ENCODE results near the gene DPYSL3.

GRCh38 chr5:147412561-147412960 is 97.3 kb downstream of the DPYSL3 start:
- TF ChIP-seq, protein P1, sequence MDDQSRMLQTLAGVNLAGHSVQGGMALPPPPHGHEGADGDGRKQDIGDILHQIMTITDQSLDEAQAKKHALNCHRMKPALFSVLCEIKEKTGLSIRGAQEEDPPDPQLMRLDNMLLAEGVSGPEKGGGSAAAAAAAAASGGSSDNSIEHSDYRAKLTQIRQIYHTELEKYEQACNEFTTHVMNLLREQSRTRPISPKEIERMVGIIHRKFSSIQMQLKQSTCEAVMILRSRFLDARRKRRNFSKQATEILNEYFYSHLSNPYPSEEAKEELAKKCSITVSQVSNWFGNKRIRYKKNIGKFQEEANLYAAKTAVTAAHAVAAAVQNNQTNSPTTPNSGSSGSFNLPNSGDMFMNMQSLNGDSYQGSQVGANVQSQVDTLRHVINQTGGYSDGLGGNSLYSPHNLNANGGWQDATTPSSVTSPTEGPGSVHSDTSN (IDR thresholded peaks at IDR 0.05) = no peak
- TF ChIP-seq CHD2 (IDR thresholded peaks at IDR 0.05; ENCODE audit: low read length, partially characterized antibody) (no peak), JUND (IDR thresholded peaks at IDR 0.05) (no peak), CTCF (IDR thresholded peaks at IDR 0.05) (no peak), TAF1 (IDR thresholded peaks at IDR 0.05; ENCODE audit: borderline replicate concordance, low read depth, low read length) (no peak)
- TF ChIP-seq, protein P2, sequence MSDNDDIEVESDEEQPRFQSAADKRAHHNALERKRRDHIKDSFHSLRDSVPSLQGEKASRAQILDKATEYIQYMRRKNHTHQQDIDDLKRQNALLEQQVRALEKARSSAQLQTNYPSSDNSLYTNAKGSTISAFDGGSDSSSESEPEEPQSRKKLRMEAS (IDR thresholded peaks at IDR 0.05; ENCODE audit: low read depth) = no peak

All from SK-N-SH (cell line).